Head of caudate nucleus (tissue), 42 donors: Measurements from ENCODE around the gene ZC3H18.
A peak's percentile ranks its signal among the peaks of the same experiment; 100 is the strongest.
"Not testable (repeated sequence)": the region's sequence is repeated elsewhere in the genome, so short reads cannot be mapped to it uniquely, and the experiment has no call there.

ENCODE experiments used
- DNase-seq, 42 donors: peaks; one replicate each; pipeline versions ENCODE4 v3.0.0 to v3.0.0-alpha.2; 2020 to 2021; ENCODE audit warnings: mixed read lengths in 7 of 42
- intact Hi-C: fragments of 100-400 bp; cut with DNase I; formaldehyde crosslinking; loops from one replicate; pipeline ENCODE4 v1.15.0; 2022

ZC3H18 gene

GRCh38 chr16:88655053-88655732 is 85.0 kb downstream of the ZC3H18 start:
- intact Hi-C loops, result no loop called here

GRCh38 chr16:88655733-88656281 is 85.6 kb downstream of the ZC3H18 start:
- DNase-seq, result no peak
- intact Hi-C loops, result no loop called here

More at GRCh38 chr16:88655053-88655732, 85.0 kb downstream of the ZC3H18 start:
- no peak for DNase-seq

- intact Hi-C loops, result no loop called here
- no peak for DNase-seq
Observed at GRCh38 chr16:88656291-88656980, 86.2 kb downstream of the ZC3H18 start.

GRCh38 chr16:88657371-88657770 is 87.2 kb downstream of the ZC3H18 start:
- no peak for DNase-seq
- intact Hi-C loops, result no loop called here

- no peak for DNase-seq
- intact Hi-C loops, result no loop called here
Observed at GRCh38 chr16:88658714-88659113, 88.5 kb downstream of the ZC3H18 start.

- intact Hi-C loops, result no loop called here
- DNase-seq, result no peak
Observed at GRCh38 chr16:88659160-88659559, 89.0 kb downstream of the ZC3H18 start.

GRCh38 chr16:88661468-88661867 is 91.3 kb downstream of the ZC3H18 start:
- DNase-seq, result no peak
- intact Hi-C loops, result loop anchor here (10.0 kb wide), 1 partner anchor 87 kb away; the partner anchor contains the start of gene ZC3H18

GRCh38 chr16:88662222-88662842 is 92.1 kb downstream of the ZC3H18 start:
- peak in 3 of 42 donors; percentile 29 to 31 (median 30) for DNase-seq

GRCh38 chr16:88662843-88663606 is 92.8 kb downstream of the ZC3H18 start, which contains the start of gene MVD:
MVD (minus strand) TSS chr16:88663091; CDS start chr16:88663080, 11 bp downstream.
- intact Hi-C loops, result loop anchor here (10.0 kb wide), 1 partner anchor 88 kb away; the partner anchor contains the start of gene ZC3H18
- peak; percentile 95 to 99 (median 98) for DNase-seq

More at GRCh38 chr16:88662222-88662842, 92.1 kb downstream of the ZC3H18 start:
- intact Hi-C loops, result loop anchor here (10.0 kb wide), 1 partner anchor 88 kb away; the partner anchor contains the start of gene ZC3H18

- intact Hi-C loops, result loop anchor here (10.0 kb wide), 1 partner anchor 90 kb away; the partner anchor contains the start of gene ZC3H18
- DNase-seq, result no peak
Observed at GRCh38 chr16:88665148-88665547, 94.9 kb downstream of the ZC3H18 start.

GRCh38 chr16:88665570-88665969 is 95.4 kb downstream of the ZC3H18 start:
- intact Hi-C loops, result loop anchor here (10.0 kb wide), 1 partner anchor 91 kb away; the partner anchor contains the start of gene ZC3H18
- no peak for DNase-seq

GRCh38 chr16:88667461-88667860 is 97.3 kb downstream of the ZC3H18 start:
- intact Hi-C loops, result loop anchor here (10.0 kb wide), 1 partner anchor 93 kb away; the partner anchor contains the start of gene ZC3H18
- no peak for DNase-seq

- intact Hi-C loops, result loop anchor here (10.0 kb wide), 1 partner anchor 95 kb away; the partner anchor contains the start of gene ZC3H18
- DNase-seq, result not testable (repeated sequence)
Observed at GRCh38 chr16:88669493-88669892, 99.3 kb downstream of the ZC3H18 start.

- no peak for DNase-seq
Observed at GRCh38 chr16:88669980-88670379, 99.8 kb downstream of the ZC3H18 start.

GRCh38 chr16:88671806-88672205 is 101.6 kb downstream of the ZC3H18 start:
- intact Hi-C loops, result no loop called here
- DNase-seq, result no peak

More at GRCh38 chr16:88669980-88670379, 99.8 kb downstream of the ZC3H18 start:
- intact Hi-C loops, result loop anchor here (10.0 kb wide), 1 partner anchor 95 kb away; the partner anchor contains the start of gene ZC3H18

GRCh38 chr16:88672776-88673175 is 102.6 kb downstream of the ZC3H18 start:
- intact Hi-C loops, result no loop called here
- DNase-seq, result peak in 28 of 42 donors; percentile 28 to 77 (median 52)

GRCh38 chr16:88673716-88674379 is 103.6 kb downstream of the ZC3H18 start:
- intact Hi-C loops, result no loop called here
- DNase-seq, result no peak
